Muscle of arm (tissue), 12 donors: Measurements from ENCODE around the gene PSMA1. TPM values are rescaled to one million over a fixed set of nuclear protein-coding genes. Genes with fewer than 3 reads are reported as not detected.
"Not testable (repeated sequence)": the region's sequence is repeated elsewhere in the genome, so short reads cannot be mapped to it uniquely, and the experiment has no call there.

ENCODE experiments used
- DNase-seq: peaks from one replicate; pipeline ENCODE4 v3.0.0-alpha.2; 2013
- polyA plus RNA-seq, 12 donors: library from polyadenylated mRNA; unstranded; fragments of 120-200 nt; gene quantifications; one replicate each; pipeline ENCODE4 v1.2.1, GENCODE V29; 2013; ENCODE audit not compliant: insufficient read length in 12 of 12

PSMA1 gene
- polyA plus RNA-seq, 12 donors = 104 to 156 (median 138) TPM; not detected in 1

DNA sequence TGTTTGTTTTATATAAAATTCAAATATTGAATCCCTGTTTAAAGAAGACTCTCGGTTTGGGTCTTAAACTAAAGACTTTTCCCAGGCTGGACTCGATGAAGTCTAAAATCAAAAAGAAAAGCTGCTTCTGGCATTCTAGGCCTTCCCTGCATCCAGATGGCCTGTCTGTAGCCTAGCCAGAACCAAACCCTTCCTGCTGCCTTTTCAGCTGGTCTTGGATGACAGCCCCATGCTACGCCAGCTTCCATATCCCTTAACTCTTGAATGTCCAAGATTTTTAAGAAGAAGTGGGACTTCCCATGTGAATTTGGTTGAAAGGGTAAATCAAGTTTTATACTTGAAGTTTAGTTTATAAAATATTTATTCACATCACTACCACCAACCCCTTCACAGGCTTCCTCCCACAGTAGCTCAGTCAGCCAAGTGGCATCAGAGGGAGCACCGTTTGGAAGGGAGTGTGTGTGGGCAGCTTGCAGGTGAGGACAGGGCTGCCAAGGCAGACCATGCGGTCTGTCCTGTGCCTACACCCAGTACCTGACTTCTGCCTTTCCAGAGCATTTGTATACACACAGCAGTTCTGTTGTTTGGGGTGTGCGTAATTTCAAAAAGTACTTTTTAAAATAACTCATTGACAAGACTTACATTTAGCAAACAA, 18.2 kb upstream of the PSMA1 start:
- DNase-seq = no peak

DNA sequence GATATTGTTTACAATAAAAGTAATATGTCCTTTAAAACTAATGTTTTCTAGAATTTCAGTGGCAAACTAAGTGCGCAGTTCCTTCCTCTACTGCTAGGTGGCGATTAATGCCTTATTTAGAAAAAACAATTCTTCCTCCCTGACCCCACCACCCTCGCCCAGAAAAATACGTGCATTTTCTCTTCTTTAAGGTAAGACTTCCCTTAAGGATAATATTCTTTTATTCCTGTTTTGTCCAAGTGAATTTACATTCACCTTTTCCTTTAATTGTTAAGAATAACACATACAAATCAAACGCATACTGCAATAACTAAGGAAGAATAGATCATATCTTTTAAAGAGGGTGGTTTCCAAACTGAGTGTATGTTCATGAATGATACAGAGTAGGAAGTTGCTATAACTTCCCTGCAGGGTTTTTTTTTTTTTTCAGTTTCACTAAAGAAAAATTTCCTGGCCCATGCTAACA, 17.0 kb upstream of the PSMA1 start:
- DNase-seq = no peak

DNA sequence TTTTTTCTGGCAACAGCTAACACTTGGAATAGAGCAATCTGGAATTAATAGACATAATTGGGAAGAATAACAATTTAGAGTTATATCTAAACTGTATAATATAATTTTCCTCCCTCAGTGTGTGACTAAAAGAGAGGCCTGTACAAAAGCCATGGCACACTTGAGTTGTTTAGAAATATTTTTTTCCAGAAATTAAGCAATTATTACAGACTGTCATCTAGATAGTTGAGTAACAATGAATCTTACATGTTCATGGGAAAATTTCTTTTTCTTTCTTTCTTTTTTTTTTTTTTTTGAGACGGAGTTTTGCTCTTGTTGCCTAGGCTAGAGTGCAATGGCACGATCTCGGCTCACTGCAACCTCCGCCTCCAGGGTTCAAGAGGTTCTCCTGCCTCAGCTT, 15.0 kb upstream of the PSMA1 start:
- not testable (repeated sequence) for DNase-seq

DNA sequence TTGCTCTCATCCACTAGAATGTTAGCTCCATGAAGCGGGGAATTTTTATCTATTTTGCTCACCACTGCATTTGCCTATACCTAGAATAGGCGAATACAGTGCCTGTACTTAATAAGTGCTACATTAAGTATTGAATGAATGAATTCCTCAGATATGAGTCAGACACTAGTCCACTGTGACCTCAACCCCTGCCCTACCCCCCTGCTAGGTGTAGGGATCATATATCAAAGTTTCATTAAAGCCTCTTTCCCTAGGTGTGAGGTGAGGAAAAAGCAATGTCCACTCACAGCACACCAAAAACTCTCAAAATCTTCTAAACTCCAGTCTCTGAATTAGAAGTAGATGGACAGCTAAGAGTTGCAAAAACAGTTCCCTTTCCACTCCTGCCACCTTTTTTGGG, 9.8 kb upstream of the PSMA1 start:
- DNase-seq = no peak

GRCh38 chr11:14529321-14529720, 9.1 kb upstream of the PSMA1 start:
- DNase-seq = no peak

DNA sequence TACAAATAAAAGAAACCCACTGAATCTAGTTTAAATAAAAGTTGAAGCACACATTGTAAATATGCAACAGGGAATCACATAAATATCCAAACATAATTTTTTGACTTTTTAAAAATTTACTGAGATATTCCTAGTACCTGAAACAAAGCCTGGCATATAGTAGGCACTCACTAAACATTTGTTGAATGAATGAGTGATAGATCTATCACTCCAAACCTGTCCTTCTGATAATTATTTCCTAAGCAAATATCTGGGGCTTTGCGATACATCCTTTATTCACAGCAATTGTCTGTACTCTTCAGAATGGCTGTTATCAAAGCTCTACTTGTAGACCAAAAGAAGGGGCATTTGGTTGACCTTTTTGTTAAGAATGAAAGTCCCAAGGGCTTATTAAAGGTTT, 2.6 kb upstream of the PSMA1 start:
- no peak for DNase-seq

GRCh38 chr11:14522245-14522644, 2.1 kb upstream of the PSMA1 start:
- no peak for DNase-seq

GRCh38 chr11:14520747-14521151, 563 bp upstream of the PSMA1 start:
- no peak for DNase-seq

GRCh38 chr11:14519597-14519916, 629 bp downstream of the PSMA1 start:
- DNase-seq = no peak

GRCh38 chr11:14518820-14519219, 1.4 kb downstream of the PSMA1 start:
- DNase-seq = no peak

- no peak for DNase-seq
Measured at GRCh38 chr11:14513800-14514199, 6.4 kb downstream of the PSMA1 start.

DNA sequence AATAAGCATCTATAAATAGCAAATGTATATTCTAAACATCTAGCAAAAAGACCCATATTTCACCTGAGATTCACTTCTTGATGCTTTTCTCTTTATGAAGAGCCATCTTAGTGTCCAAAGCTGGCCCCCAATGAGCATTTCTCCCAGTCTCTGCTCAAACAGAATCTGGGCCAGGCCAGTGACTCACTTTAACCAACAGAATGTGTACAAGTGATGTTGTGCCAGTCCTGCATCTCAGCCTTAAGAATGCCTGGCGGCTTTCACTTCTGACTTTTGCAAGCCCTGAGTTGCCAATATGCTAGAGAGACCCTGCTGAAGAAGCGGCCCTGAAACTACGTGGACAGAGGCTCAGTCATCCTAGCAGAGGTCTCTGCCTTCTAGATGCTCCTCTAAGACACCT, 13.7 kb downstream of the PSMA1 start:
- no peak for DNase-seq

DNA sequence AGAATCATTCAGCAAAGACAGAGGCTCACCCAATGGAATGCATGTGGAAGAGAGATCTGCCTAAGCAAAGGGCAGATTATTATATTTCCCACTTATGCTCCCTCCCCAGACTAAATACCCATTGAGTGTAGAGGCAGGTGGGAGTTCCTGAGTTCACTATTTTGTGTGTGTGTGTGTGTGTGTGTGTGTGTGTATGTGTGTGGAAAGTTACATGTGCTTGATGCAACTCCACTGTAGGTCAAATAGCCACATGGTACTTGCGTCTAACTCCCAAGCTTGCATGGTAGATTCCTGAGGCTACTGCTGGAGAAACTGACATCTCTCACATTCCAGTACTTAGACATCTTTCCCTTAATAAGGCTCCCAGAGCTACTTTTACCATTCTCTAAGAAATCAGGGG, 17.2 kb downstream of the PSMA1 start:
- DNase-seq = no peak

DNA sequence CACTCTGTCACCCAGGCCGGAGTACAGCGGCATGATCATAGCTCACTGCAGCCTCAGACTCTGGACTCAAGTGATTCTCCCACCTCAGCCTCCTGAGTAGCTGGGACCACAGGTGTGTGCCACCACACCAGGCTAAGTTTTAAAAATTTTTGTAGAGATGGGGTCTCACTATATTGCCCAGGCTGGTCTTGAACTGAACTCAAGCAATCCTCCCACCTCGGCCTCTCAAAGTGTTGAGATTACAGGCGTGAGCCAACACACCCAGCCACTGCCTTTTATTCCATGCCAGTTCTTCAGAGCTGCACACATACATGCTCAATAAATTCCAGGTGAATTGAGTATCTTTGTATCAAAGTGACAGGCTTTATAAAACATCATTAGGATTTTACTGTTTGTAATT, 18.1 kb downstream of the PSMA1 start:
- no peak for DNase-seq

DNA sequence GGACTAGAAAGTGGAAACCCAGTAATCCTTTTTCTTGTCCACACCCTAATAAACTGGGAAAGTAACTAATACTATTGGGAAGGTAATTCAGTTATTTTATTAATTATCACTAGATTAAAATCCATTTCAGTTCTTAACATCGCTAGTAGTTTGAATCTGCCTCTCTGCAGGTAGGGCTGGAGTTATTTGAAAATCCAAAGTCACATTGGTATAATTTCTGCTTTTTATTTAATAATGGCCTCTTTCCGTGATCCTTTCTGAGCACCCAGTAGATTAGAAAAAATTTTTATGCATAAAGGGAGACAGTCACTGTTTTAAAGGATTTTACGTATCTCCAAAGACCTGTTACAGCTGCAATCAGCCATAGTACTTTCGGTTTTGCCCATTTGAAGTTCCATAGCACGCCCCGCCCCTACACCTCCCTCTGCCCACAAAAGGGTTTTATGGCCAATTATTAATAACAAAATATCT, 20.0 kb downstream of the PSMA1 start:
- peak; percentile 53 for DNase-seq

GRCh38 chr11:14499560-14500180, 20.5 kb downstream of the PSMA1 start, which contains the start of gene COPB1:
Gene COPB1 (minus strand): TSS chr11:14499811. CDS start chr11:14498928, 883 bp downstream.
- DNase-seq = peak; percentile 96

- DNase-seq = peak; percentile 58
Measured at GRCh38 chr11:14499178-14499559, 21.0 kb downstream of the PSMA1 start.

DNA sequence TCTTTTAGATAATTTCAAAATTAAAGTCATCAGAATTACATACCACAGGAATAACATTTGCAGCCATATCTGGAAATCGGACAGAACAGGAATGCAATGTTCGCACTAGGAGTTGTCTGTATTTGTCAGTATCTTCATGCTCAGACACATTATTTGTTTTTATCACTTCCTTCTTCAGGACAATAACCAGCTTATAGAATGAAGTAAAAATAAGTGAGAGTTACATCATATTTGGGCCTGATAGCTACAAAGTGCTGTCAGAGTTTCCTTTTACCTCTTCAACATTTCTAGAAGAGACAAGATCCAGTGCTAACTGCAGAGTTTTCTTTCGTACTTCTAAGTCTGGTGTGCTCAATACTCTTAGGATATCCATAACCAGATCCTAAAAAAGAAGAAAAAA, 39.5 kb downstream of the PSMA1 start:
- DNase-seq = no peak

- DNase-seq = no peak
Measured at GRCh38 chr11:14471127-14471526, 49.1 kb downstream of the PSMA1 start.

DNA sequence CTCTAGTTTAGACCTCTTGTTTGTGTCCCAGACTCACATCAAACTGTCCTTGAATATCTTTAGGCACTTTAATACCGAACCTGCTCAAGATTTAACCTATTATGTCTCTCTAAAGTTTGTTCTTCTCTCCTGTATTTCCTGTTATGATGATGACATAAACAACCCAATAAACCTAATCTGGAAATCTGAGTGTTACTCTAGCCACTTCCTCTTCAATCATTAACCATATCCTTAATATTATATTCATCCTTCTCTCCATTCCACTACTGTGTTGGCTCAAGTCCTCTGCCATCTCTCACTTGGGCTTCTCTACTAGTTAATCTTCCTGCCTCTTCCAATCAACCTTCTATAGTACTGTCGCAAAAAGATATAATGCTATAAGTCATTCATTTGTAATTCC, 56.6 kb downstream of the PSMA1 start:
- no peak for DNase-seq

DNA sequence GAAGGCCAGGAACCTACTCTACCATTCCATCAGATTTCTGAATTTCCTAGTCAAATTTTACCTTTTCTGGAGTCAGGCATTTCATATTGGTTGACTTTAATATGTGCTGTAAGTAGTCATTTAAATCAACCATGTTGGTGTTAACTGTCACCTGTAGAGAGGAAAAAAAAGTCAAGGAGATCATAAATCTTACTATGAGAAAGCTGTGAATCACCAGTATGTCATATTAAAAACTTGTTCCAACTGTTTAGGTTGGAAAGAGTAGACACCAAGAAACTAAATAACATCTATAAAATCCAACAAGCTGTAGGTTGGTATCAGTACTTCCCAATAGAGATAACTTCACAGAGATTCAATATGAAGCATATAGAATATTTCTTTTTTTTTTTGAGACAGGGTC, 60.0 kb downstream of the PSMA1 start:
- no peak for DNase-seq

DNA sequence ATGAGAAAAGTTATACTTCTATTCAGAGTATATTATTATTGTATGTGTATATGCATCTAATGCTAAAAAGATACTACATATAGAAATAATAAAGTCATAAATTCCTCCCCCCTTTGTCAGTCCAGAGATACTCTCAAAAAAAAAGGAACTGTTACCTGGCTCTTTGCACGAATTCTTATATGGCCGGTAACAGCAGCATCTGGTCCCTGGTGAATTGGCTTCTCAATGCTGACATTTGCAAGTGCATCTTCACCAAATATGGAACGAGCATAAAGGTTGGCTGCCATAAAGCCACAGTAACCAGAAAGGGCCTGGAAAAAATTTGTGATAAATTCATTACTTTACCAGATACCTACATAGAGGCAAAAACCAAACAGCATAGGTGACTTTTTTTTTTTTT, 61.8 kb downstream of the PSMA1 start:
- DNase-seq = no peak

GRCh38 chr11:14455648-14456430, 64.3 kb downstream of the PSMA1 start:
- DNase-seq = no peak
